H9 (cell line): ENCODE data around the gene TTC13. TPM values are rescaled to one million over a fixed set of nuclear protein-coding genes. Genes with fewer than 3 reads are reported as not detected.

Source experiments
- DNase-seq: peaks from one replicate; pipeline ENCODE4 v3.0.0-alpha.2; 2017
- H2AFZ ChIP-seq: one replicate; pipeline ENCODE4 v1.6.1; 2013; ENCODE audit warnings: mild to moderate bottlenecking, low read length, control low read depth, moderate library complexity
- H2AK5ac ChIP-seq: 2 replicates; pipeline ENCODE4 v1.6.1; 2013; ENCODE audit warnings: low read length, control low read depth, mixed read lengths; ENCODE audit not compliant: insufficient read length
- H2BK120ac ChIP-seq: one replicate; pipeline ENCODE4 v1.6.1; 2013; ENCODE audit warnings: low read depth, mild to moderate bottlenecking, low read length, control low read depth, inconsistent platforms; ENCODE audit not compliant: poor library complexity, severe bottlenecking
- H2BK12ac ChIP-seq: 2 replicates; pipeline ENCODE4 v1.6.1; 2013; ENCODE audit warnings: low read length, control low read depth, mixed read lengths, low read depth; ENCODE audit not compliant: insufficient read length
- H2BK15ac ChIP-seq: 2 replicates; pipeline ENCODE4 v1.6.1; 2013; ENCODE audit warnings: low read depth, low read length, control low read depth
- H2BK20ac ChIP-seq: one replicate; pipeline ENCODE4 v1.6.1; 2013; ENCODE audit warnings: low read depth, mild to moderate bottlenecking, low read length, control low read depth, inconsistent platforms; ENCODE audit not compliant: poor library complexity, severe bottlenecking
- H2BK5ac ChIP-seq: 2 replicates; pipeline ENCODE4 v1.6.1; 2013; ENCODE audit warnings: low read length, control low read depth, mixed read lengths; ENCODE audit not compliant: insufficient read length
- H3K14ac ChIP-seq: 2 replicates; pipeline ENCODE4 v1.6.1; 2013; ENCODE audit warnings: low read length, control low read depth; ENCODE audit not compliant: insufficient read depth
- H3K18ac ChIP-seq: 2 replicates; pipeline ENCODE4 v1.6.1; 2013; ENCODE audit warnings: low read depth, mild to moderate bottlenecking, mixed read lengths, low read length, control low read depth; ENCODE audit not compliant: insufficient read length
- H3K23ac ChIP-seq: 2 replicates; pipeline ENCODE4 v1.6.1; 2013; ENCODE audit warnings: low read length, control low read depth, mixed read lengths, low read depth; ENCODE audit not compliant: insufficient read length
- H3K23me2 ChIP-seq: 2 replicates; pipeline ENCODE4 v1.6.1; 2013; ENCODE audit warnings: low read depth, mild to moderate bottlenecking, mixed read lengths, low read length, control low read depth; ENCODE audit not compliant: insufficient read length, poor library complexity, severe bottlenecking
- H3K27ac ChIP-seq: 2 replicates; pipeline ENCODE4 v1.5.1; 2013; ENCODE audit warnings: low read length, control low read depth, mixed read lengths, low read depth; ENCODE audit not compliant: insufficient read length
- H3K27me3 ChIP-seq: 2 replicates; pipeline ENCODE4 v1.6.1; 2013; ENCODE audit warnings: low read length, control low read depth, inconsistent platforms; ENCODE audit not compliant: insufficient read depth
- H3K4ac ChIP-seq: 2 replicates; pipeline ENCODE4 v1.6.1; 2013; ENCODE audit warnings: low read depth, mild to moderate bottlenecking, control low read depth, inconsistent platforms, low read length, moderate library complexity
- H3K4me1 ChIP-seq: 2 replicates; pipeline ENCODE4 v1.6.1; 2013; ENCODE audit warnings: low read length, control low read depth, inconsistent platforms; ENCODE audit not compliant: insufficient read depth
- H3K4me2 ChIP-seq: 2 replicates; pipeline ENCODE4 v1.6.1; 2013; ENCODE audit warnings: low read length, control low read depth, mixed read lengths; ENCODE audit not compliant: insufficient read length, insufficient read depth
- H3K56ac ChIP-seq: 2 replicates; pipeline ENCODE4 v1.6.1; 2013; ENCODE audit warnings: low read depth, mild to moderate bottlenecking, mixed read lengths, low read length, control low read depth; ENCODE audit not compliant: insufficient read length
- H3K79me1 ChIP-seq: 2 replicates; pipeline ENCODE4 v1.6.1; 2013; ENCODE audit warnings: low read depth, mild to moderate bottlenecking, moderate library complexity, low read length, control low read depth, inconsistent platforms; ENCODE audit not compliant: insufficient read depth, poor library complexity, severe bottlenecking
- H3K79me2 ChIP-seq: 2 replicates; pipeline ENCODE4 v1.6.1; 2013; ENCODE audit warnings: low read length, control low read depth, inconsistent platforms; ENCODE audit not compliant: insufficient read depth
- H3K9ac ChIP-seq: 2 replicates; pipeline ENCODE4 v1.6.1; 2013; ENCODE audit warnings: low read length, control low read depth, mixed read lengths; ENCODE audit not compliant: insufficient read length; ENCODE audit errors: extremely low read depth
- H3K9me3 ChIP-seq: one replicate; pipeline ENCODE4 v1.6.1; 2013; ENCODE audit warnings: low read depth, low read length, inconsistent platforms; ENCODE audit not compliant: control insufficient read depth
- H3T11ph ChIP-seq: one replicate; pipeline ENCODE4 v1.6.1; 2013; ENCODE audit warnings: mild to moderate bottlenecking, low read length, control low read depth, inconsistent platforms
- H4K20me1 ChIP-seq: one replicate; pipeline ENCODE4 v1.6.1; 2013; ENCODE audit not compliant: control insufficient read depth, insufficient read length, insufficient read depth
- H4K5ac ChIP-seq: 2 replicates; pipeline ENCODE4 v1.6.1; 2013; ENCODE audit warnings: low read depth, mild to moderate bottlenecking, mixed read lengths, low read length, control low read depth; ENCODE audit not compliant: insufficient read length
- H4K8ac ChIP-seq: replicated peaks from 2 replicates; pipeline ENCODE4 v1.6.1; 2013; ENCODE audit warnings: low read length, control low read depth, mixed read lengths, low read depth; ENCODE audit not compliant: insufficient read length
- H4K91ac ChIP-seq: 2 replicates; pipeline ENCODE4 v1.6.1; 2013; ENCODE audit warnings: low read depth, mild to moderate bottlenecking, moderate library complexity, mixed read lengths, low read length, control low read depth; ENCODE audit not compliant: insufficient read length
- H3K27ac Mint-ChIP-seq, 3 experiments: 2 replicates in 2 of 3; 3 replicates in 1 of 3; pipeline ENCODE4 v1.8.0; 2020 to 2021; ENCODE audit warnings: mixed read lengths in 3 of 3, mild to moderate bottlenecking in 1 of 3, moderate library complexity in 1 of 3
- H3K27me3 Mint-ChIP-seq: 2 replicates; pipeline ENCODE4 v1.8.0; 2021; ENCODE audit warnings: low read depth, mild to moderate bottlenecking, moderate library complexity, mixed read lengths
- H3K36me3 Mint-ChIP-seq, 3 experiments: 2 replicates in 2 of 3; 3 replicates in 1 of 3; pipeline ENCODE4 v1.8.0; 2020 to 2021; ENCODE audit warnings: low read depth in 3 of 3, mixed read lengths in 3 of 3; ENCODE audit not compliant: insufficient read depth in 1 of 3
- H3K4me1 Mint-ChIP-seq, 2 experiments: 2 replicates each; pipeline ENCODE4 v1.8.0; 2020; ENCODE audit warnings: mixed read lengths in 2 of 2
- H3K4me3 Mint-ChIP-seq, 2 experiments: 2 replicates in 1 of 2; 3 replicates in 1 of 2; pipeline ENCODE4 v1.8.0; 2020 to 2021; ENCODE audit warnings: mild to moderate bottlenecking in 2 of 2, mixed read lengths in 2 of 2, moderate library complexity in 1 of 2
- H3K9me3 Mint-ChIP-seq, 2 experiments: 2 replicates in 1 of 2; 3 replicates in 1 of 2; pipeline ENCODE4 v1.8.0; 2020; ENCODE audit warnings: mild to moderate bottlenecking in 2 of 2, mixed read lengths in 2 of 2, moderate library complexity in 1 of 2
- WGBS: extraction: QIAGEN DNeasy Blood & Tissue Kit; methylation state at CpG from one replicate; pipeline ENCODE4 v1.1.7; 2013; ENCODE audit warnings: missing lambda C conversion rate, low lambda C conversion rate, mixed read lengths; ENCODE audit not compliant: insufficient read length; ENCODE audit errors: extremely low coverage; 5-methylcytosine and 5-hydroxymethylcytosine counted together
- total RNA-seq: library from RNA; stranded (reverse); gene quantifications from 2 replicates; pipeline ENCODE4 v1.2.1, GENCODE V29; 2021
- TF ChIP-seq, protein P1 (sequence below): fragments of 200-600 bp; sonication (generic); conservative IDR thresholded peaks from 3 replicates; pipeline ENCODE4 v1.8.0; 2021; ENCODE audit warnings: antibody characterized with exemption, mild to moderate bottlenecking

The TTC13 gene
- total RNA-seq, 1 experiment from 2014 or later = 7.6 TPM

DNA sequence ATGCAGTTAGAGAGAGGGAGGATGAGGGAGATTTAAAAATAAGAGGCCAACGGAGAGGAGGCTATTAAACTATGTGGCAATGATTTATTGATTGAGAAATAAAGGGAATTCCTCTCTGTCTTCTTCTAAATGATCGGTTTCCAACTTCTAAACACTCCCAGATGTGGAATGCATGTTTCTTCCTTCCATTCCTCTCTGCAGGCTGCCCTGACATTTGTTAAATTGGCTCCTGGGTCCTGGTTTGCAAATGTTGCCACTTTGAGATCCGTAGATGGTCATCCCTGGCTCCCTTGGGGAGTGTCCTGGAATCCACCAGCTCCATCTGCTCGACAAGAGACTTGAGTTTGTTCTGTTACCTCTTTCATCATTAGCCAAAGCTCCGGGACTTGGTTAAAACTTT is 100.1 kb downstream of the TTC13 start:
- Histone ChIP-seq H3K4me2 (no peak overlapping the region), H3K4me1 (0 out of 2 replicates have a peak, but pooled peaks cover 2% of the 10 kb centered on the region), H2BK12ac (no peak overlapping the region), H3K14ac (no peak overlapping the region), H3K56ac (no peak overlapping the region), H3K9ac (no peak overlapping the region), H4K8ac (no peak overlapping the region), H3T11ph (no peak overlapping the region), H2BK120ac (no peak overlapping the region), H2BK5ac (no peak overlapping the region), H4K20me1 (no peaks in the 10 kb centered on the region), H3K4ac (no peak overlapping the region), H2BK20ac (no peak overlapping the region), H3K9me3 (no peaks in the 10 kb centered on the region), H3K18ac (no peak overlapping the region), H2AK5ac (no peak overlapping the region), H3K23me2 (no peaks in the 10 kb centered on the region), H2BK15ac (no peak overlapping the region), H3K23ac (no peak overlapping the region), H3K27ac (no peak overlapping the region), H4K5ac (no peak overlapping the region), H2AFZ (no peak overlapping the region), H3K79me2 (no peaks in the 10 kb centered on the region), H4K91ac (no peak overlapping the region), H3K79me1 (no peaks in the 10 kb centered on the region), H3K27me3 (no peaks in the 10 kb centered on the region)
- Mint-ChIP-seq H3K4me1 (peaks cover 20 to 38% of the 10 kb centered on the region in 2 experiments), H3K36me3 (peaks cover 0 to 3% (median 0%) of the 10 kb centered on the region in 3 experiments; a peak in 1 of 7 replicates), H3K9me3 (no peaks in the 10 kb centered on the region), H3K4me3 (no peak overlapping the region), H3K27ac (no peak overlapping the region), H3K27me3 (peaks cover 45% of the 10 kb centered on the region)
- DNase-seq = no peak
- no CpG with 5 or more reads among the region's 5 CpGs for WGBS
- TF ChIP-seq, protein P1, sequence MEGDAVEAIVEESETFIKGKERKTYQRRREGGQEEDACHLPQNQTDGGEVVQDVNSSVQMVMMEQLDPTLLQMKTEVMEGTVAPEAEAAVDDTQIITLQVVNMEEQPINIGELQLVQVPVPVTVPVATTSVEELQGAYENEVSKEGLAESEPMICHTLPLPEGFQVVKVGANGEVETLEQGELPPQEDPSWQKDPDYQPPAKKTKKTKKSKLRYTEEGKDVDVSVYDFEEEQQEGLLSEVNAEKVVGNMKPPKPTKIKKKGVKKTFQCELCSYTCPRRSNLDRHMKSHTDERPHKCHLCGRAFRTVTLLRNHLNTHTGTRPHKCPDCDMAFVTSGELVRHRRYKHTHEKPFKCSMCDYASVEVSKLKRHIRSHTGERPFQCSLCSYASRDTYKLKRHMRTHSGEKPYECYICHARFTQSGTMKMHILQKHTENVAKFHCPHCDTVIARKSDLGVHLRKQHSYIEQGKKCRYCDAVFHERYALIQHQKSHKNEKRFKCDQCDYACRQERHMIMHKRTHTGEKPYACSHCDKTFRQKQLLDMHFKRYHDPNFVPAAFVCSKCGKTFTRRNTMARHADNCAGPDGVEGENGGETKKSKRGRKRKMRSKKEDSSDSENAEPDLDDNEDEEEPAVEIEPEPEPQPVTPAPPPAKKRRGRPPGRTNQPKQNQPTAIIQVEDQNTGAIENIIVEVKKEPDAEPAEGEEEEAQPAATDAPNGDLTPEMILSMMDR = no peak
